IPS-18c (cell line): ENCODE measurements around the gene PRKCA.
"Not testable (repeated sequence)": the region's sequence is repeated elsewhere in the genome, so short reads cannot be mapped to it uniquely, and the experiment has no call there.

Experiments
- H3K4me3 ChIP-seq: 2 replicates; pipeline ENCODE4 v1.7.0; 2013; ENCODE audit warnings: low read depth, mild to moderate bottlenecking, low read length, moderate library complexity; ENCODE audit not compliant: insufficient read depth
- H3K9me3 ChIP-seq: one replicate; pipeline ENCODE4 v1.6.1; 2013; ENCODE audit warnings: mild to moderate bottlenecking, low read length, moderate library complexity; ENCODE audit not compliant: control insufficient read depth, insufficient read depth

The PRKCA gene

GRCh38 chr17:66722341-66722740 lies 419.9 kb downstream of the PRKCA start:
- no peaks in the 10 kb centered on the region for H3K9me3 ChIP-seq
- H3K4me3 ChIP-seq: no peak overlapping the region

- Histone ChIP-seq H3K4me3 (no peak overlapping the region), H3K9me3 (no peaks in the 10 kb centered on the region)
Observed at GRCh38 chr17:66724581-66725341, 422.3 kb downstream of the PRKCA start.

DNA sequence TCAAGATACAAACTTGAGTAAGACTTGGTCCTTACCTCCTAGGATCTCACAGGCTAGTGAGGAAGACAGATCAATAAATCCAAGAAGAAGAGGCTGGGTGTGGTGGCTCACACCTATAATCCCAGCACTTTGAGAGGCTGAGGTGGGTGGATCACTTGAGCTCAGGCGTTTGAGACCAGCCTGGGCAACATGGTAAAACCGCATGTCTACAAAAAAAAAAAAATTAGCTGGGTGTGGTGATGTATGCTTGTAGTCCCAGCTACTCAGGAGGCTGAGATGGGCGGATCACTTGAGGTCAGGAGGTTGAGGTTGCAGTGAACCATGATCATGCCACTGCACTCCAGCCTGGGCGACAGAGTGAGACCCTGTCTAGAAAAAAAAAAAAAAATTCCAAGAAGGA lies 423.0 kb downstream of the PRKCA start:
- H3K4me3 ChIP-seq, H3K9me3 ChIP-seq: not testable (repeated sequence)

- no peaks in the 10 kb centered on the region for H3K9me3 ChIP-seq
- no peak overlapping the region for H3K4me3 ChIP-seq
Observed at GRCh38 chr17:66725956-66726355, 423.5 kb downstream of the PRKCA start.

DNA sequence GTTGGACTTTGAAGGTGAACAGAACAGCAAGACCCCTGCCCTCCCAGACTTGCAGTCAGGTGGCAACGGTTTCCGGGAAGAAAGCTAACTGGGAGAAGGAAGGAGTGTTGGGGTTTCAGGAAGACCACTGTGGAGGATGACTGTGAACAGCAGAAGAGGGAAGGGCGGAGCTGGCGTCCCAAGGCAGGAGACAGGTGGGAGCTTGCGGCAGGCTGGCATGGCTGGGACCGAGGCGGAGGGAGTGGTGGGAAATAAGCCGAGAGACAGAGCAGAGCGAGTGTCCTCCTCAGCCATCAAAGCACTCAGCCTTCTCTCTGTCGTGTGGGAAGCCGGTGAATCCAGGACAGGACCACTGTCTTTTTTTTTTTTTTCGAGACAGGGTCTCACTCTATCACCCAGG lies 424.0 kb downstream of the PRKCA start:
- Histone ChIP-seq H3K9me3 (no peaks in the 10 kb centered on the region), H3K4me3 (no peak overlapping the region)

DNA sequence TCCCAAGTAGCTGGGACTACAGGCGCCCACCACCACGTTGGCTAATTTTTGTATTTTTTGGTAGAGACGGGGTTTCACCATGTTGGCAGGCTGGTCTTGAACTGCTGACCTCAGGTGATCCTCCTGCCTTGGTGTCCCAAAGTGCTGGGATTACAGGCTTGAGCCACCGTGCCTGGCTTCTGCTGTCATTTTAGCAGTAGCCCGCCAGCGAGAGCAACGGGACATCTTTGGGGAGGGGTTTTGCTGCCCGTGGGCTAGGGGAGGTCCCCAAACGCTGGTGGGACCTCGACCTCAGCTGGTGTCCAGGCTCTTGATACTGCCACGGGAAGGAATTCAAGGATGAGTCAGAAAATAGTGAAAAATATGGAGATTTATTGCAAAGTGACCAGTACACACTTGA lies 424.4 kb downstream of the PRKCA start:
- Histone ChIP-seq H3K4me3 (no peak overlapping the region), H3K9me3 (no peaks in the 10 kb centered on the region)

DNA sequence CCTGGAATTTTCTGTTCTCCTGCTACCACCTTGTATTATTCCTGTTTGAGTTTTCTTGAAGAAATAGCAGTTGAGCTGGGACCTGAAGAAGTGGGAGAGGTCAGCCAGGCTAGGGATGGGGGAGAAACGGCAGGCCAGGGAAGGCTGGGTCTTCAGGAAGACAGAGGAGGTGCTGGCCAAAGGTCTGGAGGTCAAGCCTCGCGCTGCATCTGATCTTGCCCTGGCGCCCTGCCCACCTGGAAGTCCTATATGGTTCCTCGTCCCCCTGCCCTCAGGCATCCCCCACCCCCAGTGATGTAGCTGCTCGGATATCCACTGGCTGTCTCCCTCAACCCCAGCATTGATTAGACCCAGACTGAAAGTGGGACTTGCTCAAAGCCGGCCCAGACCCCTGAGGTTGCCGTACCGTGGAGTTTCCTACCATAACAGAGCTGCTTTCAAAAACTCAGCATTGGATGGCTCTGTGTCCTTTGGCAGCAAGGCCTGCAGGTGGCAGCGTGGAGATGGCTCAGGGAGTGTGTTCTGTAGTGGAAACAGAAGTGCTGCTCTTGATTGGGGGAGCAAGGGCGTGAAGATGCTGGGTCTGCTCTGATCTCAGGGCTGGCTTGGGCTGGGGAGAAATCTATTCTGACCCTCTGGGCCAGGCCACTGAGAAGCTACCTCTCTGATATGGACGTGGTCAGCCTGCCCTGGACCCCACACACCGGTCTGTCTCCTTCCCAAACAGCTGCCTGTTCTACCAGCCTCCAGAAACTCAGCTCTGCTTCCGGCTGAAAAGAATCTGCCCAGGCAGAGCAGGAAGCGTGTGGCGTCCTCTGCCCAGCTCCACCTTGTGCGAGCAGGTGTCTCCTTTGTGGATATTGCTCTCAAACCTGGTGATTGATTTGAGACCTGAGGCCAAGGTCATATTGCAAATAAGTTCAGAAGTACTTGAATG lies 425.5 kb downstream of the PRKCA start:
- Histone ChIP-seq H3K9me3 (no peaks in the 10 kb centered on the region), H3K4me3 (no peak overlapping the region)

DNA sequence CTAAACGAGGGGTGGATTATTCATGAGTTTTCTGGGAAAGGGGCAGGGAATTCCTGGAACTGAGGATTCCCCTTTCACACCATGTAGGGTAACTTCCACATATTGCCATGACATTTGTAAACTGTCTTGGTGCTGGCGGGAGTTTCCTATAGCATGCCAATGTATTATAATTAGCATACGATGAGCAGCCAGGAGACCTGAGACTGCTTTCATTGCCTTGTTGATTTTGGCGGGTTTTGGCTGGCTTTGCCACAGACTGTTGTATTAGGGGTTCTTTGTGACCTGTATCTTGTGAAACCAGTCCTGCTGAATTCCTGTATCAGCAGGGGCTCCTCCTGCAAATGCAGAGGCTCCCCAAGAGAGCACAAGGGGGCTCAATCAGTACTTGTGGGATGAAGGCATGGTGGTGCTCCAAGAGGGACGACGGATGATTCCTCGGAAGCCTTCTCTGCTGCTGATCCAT lies 428.1 kb downstream of the PRKCA start:
- Histone ChIP-seq H3K9me3 (no peaks in the 10 kb centered on the region), H3K4me3 (no peak overlapping the region)

GRCh38 chr17:66733759-66734158 lies 431.3 kb downstream of the PRKCA start:
- H3K9me3 ChIP-seq: no peaks in the 10 kb centered on the region

DNA sequence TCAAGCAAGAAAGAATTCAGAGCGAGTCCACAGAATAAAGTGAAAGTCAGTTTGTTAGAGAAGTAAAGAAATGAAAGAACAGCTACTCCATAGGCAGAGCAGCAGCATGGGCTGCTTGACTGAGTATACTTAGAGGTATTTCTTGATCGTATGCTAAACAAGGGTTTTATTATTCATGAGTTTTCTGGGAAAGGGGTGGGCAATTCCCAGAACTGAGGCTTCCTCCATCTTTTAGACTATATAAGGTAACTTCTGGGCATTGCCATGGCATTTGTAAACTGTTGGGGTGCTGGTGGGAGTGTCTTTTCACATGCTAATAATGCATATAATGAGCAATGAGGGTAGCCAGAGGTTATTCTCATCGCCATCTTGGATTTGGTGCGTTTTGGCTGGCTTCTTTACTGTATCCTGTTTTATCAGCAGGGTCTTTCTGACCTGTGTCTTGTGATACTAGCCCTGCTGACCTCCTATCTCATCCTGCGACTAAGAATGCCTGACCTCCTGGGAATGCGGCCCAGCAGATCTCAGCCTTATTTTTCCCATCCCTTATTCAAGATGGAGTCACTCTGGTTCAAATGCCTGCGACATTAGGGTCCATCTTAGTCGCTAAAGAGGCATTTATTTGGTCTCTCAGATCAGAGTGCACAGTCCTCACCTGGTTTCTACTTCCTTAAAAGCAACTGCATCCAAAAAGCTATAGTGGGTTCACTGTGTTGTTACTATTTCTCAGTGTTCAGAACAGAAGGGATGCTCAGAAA lies 432.0 kb downstream of the PRKCA start:
- no peaks in the 10 kb centered on the region for H3K9me3 ChIP-seq
- H3K4me3 ChIP-seq: no peak overlapping the region

More at GRCh38 chr17:66733759-66734158, 431.3 kb downstream of the PRKCA start:
- no peak overlapping the region for H3K4me3 ChIP-seq

DNA sequence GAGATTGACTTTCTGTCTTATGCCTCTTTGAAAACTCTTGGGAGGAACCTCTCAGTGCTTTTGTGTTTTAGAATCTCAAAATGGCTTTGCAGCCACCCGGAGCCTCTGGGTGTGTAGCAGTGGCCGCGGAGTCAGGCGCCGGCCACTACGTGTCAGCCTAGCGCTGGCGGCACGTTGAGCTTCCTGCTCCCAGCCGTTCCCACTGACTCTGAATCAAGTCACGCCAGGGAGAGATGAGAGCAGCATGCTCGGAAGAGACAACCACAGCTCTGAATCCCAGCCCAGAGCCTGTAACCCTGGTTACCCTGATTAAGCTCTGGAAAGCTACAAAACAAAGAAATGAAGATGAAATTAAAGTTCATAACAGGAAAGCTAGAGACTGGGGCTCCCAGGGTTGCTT lies 435.1 kb downstream of the PRKCA start:
- Histone ChIP-seq H3K4me3 (no peak overlapping the region), H3K9me3 (no peaks in the 10 kb centered on the region)

DNA sequence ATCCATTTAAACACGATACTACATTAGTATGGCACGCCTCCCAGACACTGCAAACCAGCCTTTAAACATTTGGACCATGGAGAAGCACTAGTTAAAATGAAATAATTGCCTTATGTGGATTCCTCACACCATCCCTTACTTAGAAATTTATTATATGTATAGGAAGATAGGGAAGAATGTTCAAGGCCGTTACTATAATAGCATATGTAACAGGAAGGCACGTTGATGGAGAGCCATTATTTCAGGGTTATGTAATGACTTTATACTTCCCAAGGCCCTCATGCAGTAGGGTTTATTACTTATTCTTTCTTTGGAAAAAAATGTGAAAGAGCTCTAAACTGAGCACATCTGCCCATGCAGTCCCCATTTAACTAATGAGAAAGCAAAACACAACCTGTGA lies 435.9 kb downstream of the PRKCA start:
- Histone ChIP-seq H3K9me3 (no peaks in the 10 kb centered on the region), H3K4me3 (no peak overlapping the region)

GRCh38 chr17:66739553-66739952 lies 437.1 kb downstream of the PRKCA start:
- no peaks in the 10 kb centered on the region for H3K9me3 ChIP-seq
- H3K4me3 ChIP-seq: no peak overlapping the region

DNA sequence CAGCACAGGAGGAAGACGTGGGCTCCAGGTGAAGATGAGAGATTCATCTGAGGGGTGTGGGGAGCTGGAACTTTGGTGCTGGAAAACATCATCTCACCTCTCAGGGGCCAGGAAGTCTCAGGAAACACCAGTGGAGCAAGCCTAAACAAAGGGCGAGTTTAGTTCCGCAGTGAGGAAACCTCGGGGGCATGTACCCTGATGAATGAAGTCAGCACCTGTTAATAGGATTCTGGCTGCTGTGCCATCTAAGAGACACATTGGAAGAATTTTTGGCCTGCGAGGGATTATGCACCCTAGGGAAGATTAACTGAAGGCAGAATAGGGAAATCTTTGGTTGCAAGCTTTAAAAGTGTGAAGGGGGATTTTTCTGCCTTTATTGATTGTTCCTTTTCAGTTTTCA lies 437.8 kb downstream of the PRKCA start:
- no peak overlapping the region for H3K4me3 ChIP-seq
- no peaks in the 10 kb centered on the region for H3K9me3 ChIP-seq

DNA sequence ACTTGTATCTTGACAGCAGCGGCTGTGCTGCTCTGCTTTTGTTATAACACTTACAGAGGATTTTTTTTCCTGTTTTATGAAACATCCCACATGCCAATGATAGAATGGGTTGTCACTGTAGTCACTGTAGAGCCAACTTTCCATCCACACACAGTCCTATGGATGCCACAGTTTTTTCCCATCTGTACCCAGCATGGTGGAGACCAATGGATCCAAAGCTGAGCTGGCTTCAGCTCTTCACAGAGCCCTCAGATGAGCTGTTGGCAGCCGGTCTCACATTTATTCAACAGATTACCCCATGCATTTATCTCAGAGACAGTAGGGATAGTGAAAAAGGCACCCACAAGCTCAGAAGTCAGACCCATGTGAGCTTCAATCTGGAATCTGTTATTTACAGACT lies 441.1 kb downstream of the PRKCA start:
- H3K4me3 ChIP-seq: no peak overlapping the region

GRCh38 chr17:66746736-66747135 lies 444.3 kb downstream of the PRKCA start:
- H3K9me3 ChIP-seq: no peaks in the 10 kb centered on the region
- no peak overlapping the region for H3K4me3 ChIP-seq

More for the DNA sequence above, 441.1 kb downstream of the PRKCA start:
- H3K9me3 ChIP-seq: no peaks in the 10 kb centered on the region

- Histone ChIP-seq H3K9me3 (no peaks in the 10 kb centered on the region), H3K4me3 (no peak overlapping the region)
Observed at GRCh38 chr17:66747578-66748275, 445.3 kb downstream of the PRKCA start.
